Left lung (tissue), 10 donors: ENCODE measurements around the gene CYP51A1. TPM values are rescaled to one million over a fixed set of nuclear protein-coding genes. Genes with fewer than 3 reads are reported as not detected.
"Not testable (repeated sequence)": the region's sequence is repeated elsewhere in the genome, so short reads cannot be mapped to it uniquely, and the experiment has no call there.

Source experiments
- ATAC-seq: fragments of 200-7000 bp; cut with Tn5 transposase; one replicate; pipeline ENCODE4 v1.9.1; 2020; ENCODE audit warnings: moderate library complexity
- DNase-seq, 4 donors: peaks; one replicate each; pipeline ENCODE4 v3.0.0-alpha.2; 2013 to 2020
- H3K27ac ChIP-seq, 2 donors: fragments of 200-600 bp; sonication (generic) in 1 of 2; one replicate each; pipeline versions ENCODE4 v1.5.0 to v1.8.0; 2020 to 2021
- H3K27me3 ChIP-seq, 2 donors: fragments of 200-600 bp; sonication (generic) in 1 of 2; one replicate each; pipeline versions ENCODE4 v1.5.0 to v1.8.0; 2020 to 2021
- H3K36me3 ChIP-seq, 2 donors: fragments of 200-600 bp; sonication (generic) in 1 of 2; one replicate each; pipeline versions ENCODE4 v1.5.0 to v1.8.0; 2020 to 2021
- H3K4me1 ChIP-seq, 2 donors: fragments of 200-600 bp; one replicate each; pipeline ENCODE4 v1.8.0; 2021
- H3K4me3 ChIP-seq, 2 donors: fragments of 200-600 bp; sonication (generic) in 1 of 2; one replicate each; pipeline versions ENCODE4 v1.5.0 to v1.8.0; 2020 to 2021; ENCODE audit warnings: mild to moderate bottlenecking in 1 of 2
- H3K9me3 ChIP-seq, 2 donors: fragments of 200-600 bp; sonication (generic) in 1 of 2; one replicate each; pipeline versions ENCODE4 v1.5.0 to v1.8.0; 2020 to 2021
- CTCF ChIP-seq, 2 donors: fragments of 200-600 bp; sonication (generic) in 1 of 2; IDR thresholded peaks; one replicate each; pipeline versions ENCODE4 v1.5.0 to v1.8.0; 2021; ENCODE audit warnings: antibody characterized with exemption in 2 of 2
- intact Hi-C, 2 donors: fragments of 100-400 bp; cut with DNase I; formaldehyde crosslinking; loops; one replicate each; pipeline versions ENCODE4 v1.11.2 to v1.14.2; 2022
- polyA plus RNA-seq, 6 donors: library from polyadenylated mRNA; unstranded; fragments of 120-200 nt; gene quantifications; one replicate each; pipeline ENCODE4 v1.2.1, GENCODE V29; 2013; ENCODE audit not compliant: insufficient read length in 6 of 6
- total RNA-seq, 2 donors: library from RNA; stranded (reverse); fragmentation: NEBNext Ultra II Directional; extraction: Animal tissue kit (Norgen Biotek cat#: 25700); gene quantifications; one replicate each; pipeline ENCODE4 v1.2.1, GENCODE V29; 2021
- donor health status: DM: no; HTN: yes; CAD: no.
- donor health status: DM: no; HTN: no; CAD: no.

Gene CYP51A1
- total and polyA plus RNA-seq, 8 donors = 35.1 to 271 (median 42.7) TPM

- H3K27ac ChIP-seq = no peak overlapping the region
- H3K36me3 ChIP-seq = peaks cover 0 to 96% of the 10 kb centered on the region in 2 donors
- no peaks in the 10 kb centered on the region for H3K4me1 ChIP-seq
- H3K9me3 ChIP-seq = no peaks in the 10 kb centered on the region
- ATAC-seq (no peak), DNase-seq (no peak)
- H3K27me3 ChIP-seq = no peaks in the 10 kb centered on the region
- intact Hi-C loops = no loop called here
- no peak for TF ChIP-seq CTCF (IDR thresholded peaks at IDR 0.05)
- no peak overlapping the region for H3K4me3 ChIP-seq
Measured at GRCh38 chr7:92110857-92111256, 23.4 kb downstream of the CYP51A1 start.

- ATAC-seq (no peak), DNase-seq (no peak)
- Histone ChIP-seq H3K4me3 (no peak overlapping the region), H3K4me1 (no peaks in the 10 kb centered on the region), H3K27ac (no peak overlapping the region), H3K9me3 (no peaks in the 10 kb centered on the region), H3K27me3 (no peaks in the 10 kb centered on the region), H3K36me3 (peaks cover 0 to 93% of the 10 kb centered on the region in 2 donors)
- TF ChIP-seq CTCF (IDR thresholded peaks at IDR 0.05) = no peak
- intact Hi-C loops = no loop called here
Measured at GRCh38 chr7:92108821-92109220, 25.5 kb downstream of the CYP51A1 start.

- DNase-seq, H3K27me3 ChIP-seq, H3K4me1 ChIP-seq, intact Hi-C loops, H3K9me3 ChIP-seq, H3K4me3 ChIP-seq, ATAC-seq, H3K27ac ChIP-seq: not testable (repeated sequence)
- H3K36me3 ChIP-seq = peaks cover 0 to 95% of the 10 kb centered on the region in 2 donors
Measured at GRCh38 chr7:92102862-92103261, 31.4 kb downstream of the CYP51A1 start.

- no peak overlapping the region for H3K27ac ChIP-seq
- TF ChIP-seq CTCF (IDR thresholded peaks at IDR 0.05) = no peak
- H3K36me3 ChIP-seq = peaks cover 0 to 98% of the 10 kb centered on the region in 2 donors
- H3K4me1 ChIP-seq = no peaks in the 10 kb centered on the region
- no peaks in the 10 kb centered on the region for H3K27me3 ChIP-seq
- H3K9me3 ChIP-seq = no peaks in the 10 kb centered on the region
- no peak overlapping the region for H3K4me3 ChIP-seq
- DNase-seq (no peak), ATAC-seq (no peak)
- intact Hi-C loops = no loop called here
Measured at GRCh38 chr7:92100534-92100933, 33.7 kb downstream of the CYP51A1 start.

- Histone ChIP-seq H3K27me3 (no peaks in the 10 kb centered on the region), H3K9me3 (no peaks in the 10 kb centered on the region), H3K4me1 (no peaks in the 10 kb centered on the region), H3K36me3 (peaks cover 0 to 89% of the 10 kb centered on the region in 2 donors), H3K27ac (no peak overlapping the region), H3K4me3 (no peak overlapping the region)
- peak; percentile 97 for ATAC-seq
- intact Hi-C loops = no loop called here
- no peak for TF ChIP-seq CTCF (IDR thresholded peaks at IDR 0.05)
- DNase-seq = no peak
Measured at GRCh38 chr7:92095380-92095779, 38.9 kb downstream of the CYP51A1 start.

- no peaks in the 10 kb centered on the region for H3K27me3 ChIP-seq
- H3K4me3 ChIP-seq = no peak overlapping the region
- DNase-seq (no peak), ATAC-seq (no peak)
- H3K9me3 ChIP-seq = no peaks in the 10 kb centered on the region
- H3K27ac ChIP-seq = no peak overlapping the region
- intact Hi-C loops = no loop called here
- H3K36me3 ChIP-seq = peaks cover 0 to 88% of the 10 kb centered on the region in 2 donors
- TF ChIP-seq CTCF (IDR thresholded peaks at IDR 0.05) = no peak
- H3K4me1 ChIP-seq = no peaks in the 10 kb centered on the region
Measured at GRCh38 chr7:92092210-92092609, 42.1 kb downstream of the CYP51A1 start.
